Vagina (tissue), 2 donors: ENCODE measurements around the gene FSTL5. TPM values are rescaled to one million over a fixed set of nuclear protein-coding genes. Genes with fewer than 3 reads are reported as not detected.

Experiments
- DNase-seq, 2 donors: peaks; one replicate each; pipeline ENCODE4 v3.0.0-alpha.2; 2017; ENCODE audit errors: extremely low spot score in 2 of 2
- H3K27ac ChIP-seq: fragments of 200-600 bp; sonication (generic); one replicate; pipeline ENCODE4 v1.5.1; 2019
- H3K27me3 ChIP-seq: fragments of 200-600 bp; sonication (generic); one replicate; pipeline ENCODE4 v1.5.1; 2019
- H3K36me3 ChIP-seq, 2 donors: fragments of 200-600 bp; sonication (generic); one replicate each; pipeline ENCODE4 v1.5.1; 2017 to 2019
- H3K4me1 ChIP-seq: fragments of 200-600 bp; sonication (generic); one replicate; pipeline ENCODE4 v1.5.1; 2019
- H3K4me3 ChIP-seq, 2 donors: fragments of 200-600 bp; sonication (generic); 1 replicate in 1 of 2; 2 replicates in 1 of 2; pipeline ENCODE4 v1.5.1; 2016 to 2019
- H3K9me3 ChIP-seq: fragments of 200-600 bp; sonication (generic); one replicate; pipeline ENCODE4 v1.5.1; 2019
- POLR2A ChIP-seq, 2 donors: fragments of 450-650 bp; IDR thresholded peaks; one replicate each; pipeline ENCODE4 v1.6.1; 2017; ENCODE audit warnings: antibody characterized with exemption in 2 of 2, mild to moderate bottlenecking in 2 of 2, moderate library complexity in 2 of 2
- POLR2AphosphoS5 ChIP-seq, 2 donors: sonication (generic); formaldehyde crosslinking; IDR thresholded peaks; one replicate each; pipeline ENCODE4 v1.9.0; 2017; ENCODE audit warnings: antibody characterized with exemption in 2 of 2, mild to moderate bottlenecking in 2 of 2, low read depth in 1 of 2; ENCODE audit not compliant: insufficient read depth in 1 of 2
- intact Hi-C: fragments of 100-400 bp; cut with DNase I; formaldehyde crosslinking; loops from one replicate; pipeline ENCODE4 v1.15.1; 2023
- total RNA-seq: library from RNA; depleted of rRNA; stranded (reverse); fragments of >200 nt; gene quantifications from one replicate; pipeline ENCODE4 v1.2.3, GENCODE V29; 2016
- TF ChIP-seq, protein P1 (sequence below), 3 experiments: fragments of 450-650 bp in 2 of 3; fragments of 200-600 bp in 1 of 3; sonication (generic) in 1 of 3; IDR thresholded peaks; one replicate each; pipeline ENCODE4 v1.5.1; 2017 to 2019; ENCODE audit warnings: antibody characterized with exemption in 3 of 3, mild to moderate bottlenecking in 2 of 3, moderate library complexity in 2 of 3

FSTL5 gene
- total RNA-seq, 1 donor from 2014 or later = 0.74 TPM

DNA sequence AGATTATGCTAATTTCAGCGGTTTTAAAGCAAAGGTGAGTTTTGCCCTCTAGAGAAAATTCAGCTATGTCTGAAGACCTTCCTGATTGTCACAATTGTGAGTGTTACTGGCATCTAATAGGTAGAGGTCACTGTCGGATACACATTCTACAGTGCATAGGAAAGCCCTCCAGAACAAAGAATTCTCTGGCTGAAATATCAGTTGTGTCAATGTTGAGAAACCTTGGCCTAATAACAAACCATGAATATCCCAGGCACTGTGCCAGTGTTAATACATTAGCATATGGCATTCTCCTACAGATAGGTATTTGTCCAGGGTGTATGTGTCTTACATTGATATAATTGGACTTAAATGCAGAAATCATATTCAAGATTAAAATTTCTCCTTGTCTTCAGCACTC, 294.3 kb downstream of the FSTL5 start:
- Histone ChIP-seq H3K27ac (no peak overlapping the region), H3K9me3 (no peaks in the 10 kb centered on the region), H3K27me3 (no peaks in the 10 kb centered on the region), H3K36me3 (no peaks in the 10 kb centered on the region), H3K4me1 (no peaks in the 10 kb centered on the region), H3K4me3 (no peak overlapping the region)
- intact Hi-C loops = no loop called here
- no peak for TF ChIP-seq POLR2AphosphoS5 (IDR thresholded peaks at IDR 0.05; ENCODE audit: insufficient read depth in 1 of 2, low read depth in 1 of 2)
- TF ChIP-seq, protein P1, sequence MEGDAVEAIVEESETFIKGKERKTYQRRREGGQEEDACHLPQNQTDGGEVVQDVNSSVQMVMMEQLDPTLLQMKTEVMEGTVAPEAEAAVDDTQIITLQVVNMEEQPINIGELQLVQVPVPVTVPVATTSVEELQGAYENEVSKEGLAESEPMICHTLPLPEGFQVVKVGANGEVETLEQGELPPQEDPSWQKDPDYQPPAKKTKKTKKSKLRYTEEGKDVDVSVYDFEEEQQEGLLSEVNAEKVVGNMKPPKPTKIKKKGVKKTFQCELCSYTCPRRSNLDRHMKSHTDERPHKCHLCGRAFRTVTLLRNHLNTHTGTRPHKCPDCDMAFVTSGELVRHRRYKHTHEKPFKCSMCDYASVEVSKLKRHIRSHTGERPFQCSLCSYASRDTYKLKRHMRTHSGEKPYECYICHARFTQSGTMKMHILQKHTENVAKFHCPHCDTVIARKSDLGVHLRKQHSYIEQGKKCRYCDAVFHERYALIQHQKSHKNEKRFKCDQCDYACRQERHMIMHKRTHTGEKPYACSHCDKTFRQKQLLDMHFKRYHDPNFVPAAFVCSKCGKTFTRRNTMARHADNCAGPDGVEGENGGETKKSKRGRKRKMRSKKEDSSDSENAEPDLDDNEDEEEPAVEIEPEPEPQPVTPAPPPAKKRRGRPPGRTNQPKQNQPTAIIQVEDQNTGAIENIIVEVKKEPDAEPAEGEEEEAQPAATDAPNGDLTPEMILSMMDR (IDR thresholded peaks at IDR 0.05) = no peak
- TF ChIP-seq POLR2A (IDR thresholded peaks at IDR 0.05) = no peak
- no peak for DNase-seq

DNA sequence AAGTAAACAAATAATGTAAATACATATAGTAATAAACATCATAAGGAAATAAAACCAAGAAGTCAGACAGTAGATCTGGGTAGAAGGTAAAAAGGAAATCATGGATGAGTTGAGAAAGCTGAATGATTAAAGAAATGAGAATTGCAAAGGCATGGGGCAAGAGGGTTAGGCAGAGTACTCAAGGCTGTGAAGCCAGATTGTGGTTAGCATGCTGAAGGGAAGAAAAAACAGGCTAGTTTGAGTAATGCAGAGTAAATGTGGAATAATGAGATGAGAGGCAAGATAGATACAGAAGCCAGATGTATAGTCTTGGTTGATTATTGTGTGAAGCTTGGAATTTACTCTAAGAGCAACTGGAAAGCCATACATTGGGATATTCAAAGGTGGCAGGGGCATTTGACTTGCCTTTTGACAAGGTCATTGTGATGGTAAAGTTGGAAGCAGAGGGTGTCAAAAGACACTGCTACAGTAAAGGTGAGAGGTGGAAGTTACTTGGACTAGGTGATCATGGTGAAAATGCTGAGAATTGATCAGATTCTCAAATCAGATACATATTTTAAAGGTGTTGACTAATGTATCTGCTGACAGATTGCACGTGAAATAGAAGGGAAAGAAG, 307.0 kb downstream of the FSTL5 start:
- TF ChIP-seq POLR2A (IDR thresholded peaks at IDR 0.05) (no peak), POLR2AphosphoS5 (IDR thresholded peaks at IDR 0.05; ENCODE audit: insufficient read depth in 1 of 2, low read depth in 1 of 2) (no peak)
- TF ChIP-seq, protein P1 (IDR thresholded peaks at IDR 0.05) = no peak
- H3K36me3 ChIP-seq = no peaks in the 10 kb centered on the region
- H3K4me3 ChIP-seq = no peak overlapping the region
- no peak overlapping the region for H3K27ac ChIP-seq
- H3K4me1 ChIP-seq = no peaks in the 10 kb centered on the region
- intact Hi-C loops = no loop called here
- DNase-seq = no peak
- H3K27me3 ChIP-seq = no peaks in the 10 kb centered on the region
- no peaks in the 10 kb centered on the region for H3K9me3 ChIP-seq

DNA sequence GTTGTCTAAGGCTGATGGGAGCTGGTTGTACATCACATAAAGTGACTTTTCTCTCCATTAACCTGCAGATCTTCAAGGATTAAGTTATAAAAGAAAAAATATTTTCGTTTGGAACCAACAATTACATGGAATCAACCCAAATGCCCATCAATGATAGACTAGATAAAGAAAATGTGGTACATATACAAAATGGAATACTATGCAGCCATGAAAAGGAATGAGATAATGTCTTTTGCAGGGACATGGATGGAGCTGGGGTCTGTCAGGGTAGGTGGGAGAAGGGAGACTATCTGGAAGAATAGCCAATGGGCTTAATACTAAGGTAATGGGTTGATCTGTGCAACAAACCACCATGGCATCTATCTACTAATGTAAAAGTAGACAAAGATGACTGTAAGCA, 313.2 kb downstream of the FSTL5 start:
- no peak for TF ChIP-seq POLR2AphosphoS5 (IDR thresholded peaks at IDR 0.05; ENCODE audit: insufficient read depth in 1 of 2, low read depth in 1 of 2)
- TF ChIP-seq, protein P1 (IDR thresholded peaks at IDR 0.05) = no peak
- TF ChIP-seq POLR2A (IDR thresholded peaks at IDR 0.05) = no peak
- no peak for DNase-seq
- intact Hi-C loops = no loop called here
- H3K9me3 ChIP-seq = no peaks in the 10 kb centered on the region
- no peaks in the 10 kb centered on the region for H3K36me3 ChIP-seq
- H3K4me1 ChIP-seq = no peaks in the 10 kb centered on the region
- H3K27ac ChIP-seq = no peak overlapping the region
- H3K27me3 ChIP-seq = no peaks in the 10 kb centered on the region
- H3K4me3 ChIP-seq = no peak overlapping the region

DNA sequence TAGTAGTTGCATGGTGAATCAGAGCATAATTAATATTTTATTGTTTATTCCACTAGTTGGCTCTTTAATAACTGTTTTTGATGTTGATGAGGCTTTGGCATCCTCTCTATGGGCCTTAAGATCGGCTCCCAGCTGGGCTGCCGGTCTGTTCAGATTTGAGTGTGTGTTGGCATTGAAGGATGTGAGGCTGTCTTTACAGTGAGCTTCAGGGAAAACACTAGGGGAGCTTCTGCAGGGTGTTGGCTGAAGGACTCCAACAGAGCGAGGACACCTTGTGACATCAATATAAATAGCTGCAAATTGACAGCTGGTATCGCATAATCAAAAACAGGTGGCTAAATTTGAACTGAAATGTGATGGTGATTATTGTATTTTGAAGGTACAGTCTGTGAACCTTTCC, 322.0 kb downstream of the FSTL5 start:
- no peak for DNase-seq
- H3K9me3 ChIP-seq = no peaks in the 10 kb centered on the region
- no peak for TF ChIP-seq POLR2AphosphoS5 (IDR thresholded peaks at IDR 0.05; ENCODE audit: insufficient read depth in 1 of 2, low read depth in 1 of 2)
- TF ChIP-seq, protein P1 (IDR thresholded peaks at IDR 0.05) = no peak
- TF ChIP-seq POLR2A (IDR thresholded peaks at IDR 0.05) = no peak
- H3K27ac ChIP-seq = no peak overlapping the region
- no peaks in the 10 kb centered on the region for H3K4me1 ChIP-seq
- H3K36me3 ChIP-seq = no peaks in the 10 kb centered on the region
- intact Hi-C loops = no loop called here
- no peak overlapping the region for H3K4me3 ChIP-seq
- no peaks in the 10 kb centered on the region for H3K27me3 ChIP-seq

DNA sequence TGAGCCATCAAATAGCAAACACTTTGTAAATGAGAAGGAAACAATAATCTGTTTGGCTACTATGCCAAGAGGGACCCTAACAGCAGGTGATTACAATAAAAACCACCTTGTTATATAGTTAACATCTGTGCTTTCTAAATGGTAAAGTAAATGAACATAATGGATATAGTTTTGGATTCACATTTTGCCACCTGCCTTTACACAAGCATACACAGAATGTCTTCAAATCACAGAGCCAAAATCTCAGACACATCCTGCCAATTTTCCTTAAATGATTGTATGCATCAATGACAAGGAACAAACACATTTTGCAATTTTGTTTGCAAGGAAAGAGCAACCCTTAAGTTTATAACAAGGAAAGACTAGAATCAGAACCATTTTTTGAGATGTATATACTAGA, 334.2 kb downstream of the FSTL5 start:
- Histone ChIP-seq H3K27ac (no peak overlapping the region), H3K9me3 (no peaks in the 10 kb centered on the region), H3K36me3 (no peaks in the 10 kb centered on the region), H3K4me1 (no peaks in the 10 kb centered on the region), H3K4me3 (no peak overlapping the region), H3K27me3 (no peaks in the 10 kb centered on the region)
- intact Hi-C loops = no loop called here
- TF ChIP-seq, protein P1 (IDR thresholded peaks at IDR 0.05) = no peak
- TF ChIP-seq POLR2AphosphoS5 (IDR thresholded peaks at IDR 0.05; ENCODE audit: insufficient read depth in 1 of 2, low read depth in 1 of 2) = no peak
- TF ChIP-seq POLR2A (IDR thresholded peaks at IDR 0.05) = no peak
- DNase-seq = no peak
